HUDEP-2 (cell line): ENCODE measurements around the gene KIF5A.

ENCODE experiments used
- DNase-seq, 76 experiments: peaks; one replicate each; lab custom pipeline; 2025; ENCODE audit not compliant: unreplicated experiment in 76 of 76; lab: John Stamatoyannopoulos, UW

The KIF5A gene

GRCh38 chr12:57626921-57627445, 77.1 kb downstream of the KIF5A start:
- no peak for DNase-seq

DNA sequence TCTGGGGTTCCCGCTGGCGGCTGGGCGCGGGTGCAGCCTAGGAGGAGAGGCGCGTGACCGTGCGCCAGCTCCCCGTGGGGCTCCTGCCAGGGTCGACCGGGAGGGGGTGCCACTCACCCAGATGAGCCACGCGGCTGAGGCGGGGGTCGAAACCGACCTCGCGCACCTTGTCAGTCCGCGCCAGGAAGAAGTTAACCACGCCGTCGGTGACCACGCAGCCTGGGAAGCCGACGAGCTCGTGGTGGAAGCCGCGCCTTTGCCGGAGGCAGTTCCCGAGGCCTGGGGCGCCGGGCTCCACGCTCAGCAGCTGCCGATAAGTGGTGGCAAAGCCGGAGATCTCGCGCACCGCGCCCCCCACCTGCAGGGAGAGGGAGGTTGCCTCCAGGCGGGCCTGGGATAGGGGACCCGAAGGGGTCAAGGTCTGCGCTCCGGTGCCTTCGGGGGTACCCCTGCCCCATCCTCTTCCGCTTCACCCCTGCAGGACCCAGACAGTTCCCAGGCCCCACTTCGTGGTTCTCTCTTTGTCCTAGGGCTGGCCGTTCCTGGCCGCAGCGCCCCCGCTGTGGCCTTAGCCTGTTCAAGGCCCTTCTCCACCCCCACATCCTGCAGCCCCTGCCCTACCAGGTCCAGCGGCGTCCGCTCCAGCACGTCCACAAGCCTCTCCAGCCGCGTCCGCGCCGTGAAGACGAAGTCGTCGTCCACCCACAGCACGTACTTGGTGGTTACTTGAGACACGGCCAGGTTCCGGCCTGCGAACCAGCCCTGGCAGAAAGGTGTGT, 77.8 kb downstream of the KIF5A start:
- DNase-seq = no peak

DNA sequence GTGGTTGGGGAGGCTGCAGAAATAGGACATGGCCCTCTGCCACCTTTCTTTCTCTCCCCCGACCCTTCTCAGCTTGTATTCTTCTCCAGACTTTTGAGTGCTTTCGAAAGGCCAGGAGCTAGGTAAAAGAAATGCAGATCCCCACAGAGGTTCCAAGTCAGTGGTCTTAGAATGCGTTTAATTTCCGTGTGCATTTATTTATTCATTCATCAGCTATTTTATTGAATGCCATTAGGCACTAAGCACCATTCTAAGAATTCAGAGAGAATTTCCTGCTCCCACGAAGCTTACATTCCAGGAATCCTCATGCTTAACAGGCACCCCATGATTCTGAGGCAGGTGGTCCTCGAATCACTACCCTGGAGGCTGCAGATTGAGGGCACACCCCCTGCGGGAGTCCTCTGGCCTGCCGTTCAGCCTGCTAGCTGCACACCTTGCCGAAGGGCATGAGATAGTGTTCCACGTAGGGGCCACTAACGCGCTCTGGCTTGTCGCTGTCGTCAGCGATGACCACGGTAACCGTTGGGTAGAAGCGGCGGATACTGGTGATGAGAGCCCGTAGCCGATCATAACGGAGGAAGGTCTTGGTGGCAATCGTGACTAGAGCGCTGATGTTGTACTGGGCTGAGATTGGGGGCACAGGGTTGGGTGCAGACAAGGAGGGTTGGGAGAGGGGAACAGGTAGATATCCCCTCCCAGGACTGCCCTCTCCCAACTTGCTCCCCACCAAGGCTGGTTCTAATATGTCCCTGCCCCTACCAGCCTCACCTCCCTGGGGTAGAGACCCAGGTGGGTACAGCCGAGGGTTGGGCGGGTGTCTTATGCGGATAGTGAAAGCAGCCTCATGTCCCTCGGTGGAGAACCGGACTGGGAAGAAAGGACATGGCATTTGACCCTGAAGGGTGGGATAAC, 78.7 kb downstream of the KIF5A start:
- no peak for DNase-seq

DNA sequence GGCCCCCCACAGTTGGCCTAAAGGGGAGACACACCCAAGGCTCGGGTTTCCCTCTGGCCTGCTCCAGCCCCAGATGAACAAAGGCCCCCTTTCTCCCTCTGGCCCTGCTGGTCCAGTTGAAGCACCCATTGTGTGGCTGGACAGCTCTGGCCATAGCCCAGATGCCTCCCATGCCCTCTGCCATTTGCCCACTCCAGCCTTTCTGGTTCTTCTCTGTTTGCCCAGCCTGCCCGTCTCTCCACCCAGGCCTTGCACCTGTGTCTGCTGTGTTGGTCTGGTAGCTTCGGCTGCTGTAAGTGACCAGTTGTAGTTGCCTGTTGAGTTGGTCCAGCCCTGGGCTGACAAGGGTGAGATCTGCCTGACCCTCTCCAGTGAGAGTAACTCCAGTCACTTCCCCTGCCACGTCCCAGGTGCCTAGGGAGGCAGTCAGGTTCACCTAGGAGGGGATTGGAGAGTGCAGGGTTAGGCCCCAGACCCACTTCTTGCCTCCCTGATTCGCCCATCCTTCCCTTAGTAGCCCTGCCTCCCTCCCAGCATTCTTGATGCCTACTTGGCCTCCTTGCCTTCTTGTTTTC, 80.1 kb downstream of the KIF5A start:
- no peak for DNase-seq

GRCh38 chr12:57630891-57631433, 81.1 kb downstream of the KIF5A start:
- no peak for DNase-seq

- DNase-seq = no peak
These were observed 81.8 kb downstream of the KIF5A start for GRCh38 chr12:57631566-57632072.

DNA sequence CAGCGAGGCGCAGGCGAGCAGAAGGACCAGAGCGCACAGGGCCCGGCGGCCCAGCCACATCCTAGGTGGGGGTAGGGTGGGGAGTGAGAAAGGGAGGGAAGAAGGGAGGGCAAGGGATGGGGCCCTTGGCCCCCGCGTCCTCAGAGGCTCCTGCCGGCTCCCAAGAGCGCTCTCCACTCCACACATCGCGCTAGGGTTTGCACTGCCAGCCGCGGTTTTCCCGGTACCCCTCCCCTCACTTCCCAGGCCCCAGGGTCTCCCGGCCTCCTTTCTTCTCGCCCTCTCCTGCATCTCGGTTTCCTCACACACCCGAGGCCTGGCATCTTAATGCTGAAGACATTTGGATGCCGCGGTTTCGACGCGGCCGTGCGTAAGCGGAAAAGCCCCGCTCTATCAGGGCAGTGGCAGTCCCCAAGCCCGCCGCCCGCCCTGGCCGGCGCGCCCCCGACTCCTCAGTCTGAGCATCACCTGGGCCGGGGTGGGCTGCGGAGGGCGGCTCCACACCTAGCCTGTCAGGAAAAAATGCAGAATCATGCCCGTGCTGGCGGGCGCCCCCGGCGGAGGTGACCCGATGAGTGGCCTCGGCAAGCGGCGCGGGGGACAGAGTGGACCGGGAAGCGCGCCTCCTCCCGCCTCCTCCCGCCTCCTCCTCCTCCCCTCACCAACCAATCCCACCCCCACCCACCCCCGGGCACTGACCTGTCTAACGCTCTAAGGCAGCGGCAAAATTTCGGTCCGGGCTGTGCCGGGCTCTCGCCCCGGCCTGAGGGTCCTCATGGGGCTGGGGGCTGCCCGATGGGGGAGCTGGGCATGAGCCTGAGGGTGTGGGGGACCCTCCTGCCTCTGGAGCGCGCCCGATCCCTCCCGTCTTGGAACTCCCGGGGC, 82.5 kb downstream of the KIF5A start:
- no peak for DNase-seq

GRCh38 chr12:57632958-57633840, 83.4 kb downstream of the KIF5A start, which contains the start of gene B4GALNT1:
B4GALNT1 (minus strand) TSS chr12:57633201; CDS start chr12:57632132, 1,069 bp downstream.
- peak in 37 of 76 experiments; percentile 5 to 54 (median 33) for DNase-seq
